ENCODE data around the gene TAF1C.

The TAF1C gene

GRCh38 chr16:84144209-84144858 is 42.5 kb downstream of the TAF1C start:
- H3K27me3 Mint-ChIP-seq (ENCODE audit: low read depth) = peaks cover 6% of the 10 kb centered on the region
- peak overlapping the region; percentile 97 to 100 (median 98) for H3K4me3 Mint-ChIP-seq
- H3K9me3 Mint-ChIP-seq = no peaks in the 10 kb centered on the region
- peak overlapping the region; percentile 74 to 86 (median 85) for H3K27ac Mint-ChIP-seq
- H3K36me3 Mint-ChIP-seq (ENCODE audit: low read depth) = peaks cover 14% of the 10 kb centered on the region
- H3K4me1 Mint-ChIP-seq = peaks cover 19% of the 10 kb centered on the region
- no peak for TF ChIP-seq CTCF (IDR thresholded peaks at IDR 0.05; ENCODE audit: unreplicated experiment in 3 of 3)

DNA sequence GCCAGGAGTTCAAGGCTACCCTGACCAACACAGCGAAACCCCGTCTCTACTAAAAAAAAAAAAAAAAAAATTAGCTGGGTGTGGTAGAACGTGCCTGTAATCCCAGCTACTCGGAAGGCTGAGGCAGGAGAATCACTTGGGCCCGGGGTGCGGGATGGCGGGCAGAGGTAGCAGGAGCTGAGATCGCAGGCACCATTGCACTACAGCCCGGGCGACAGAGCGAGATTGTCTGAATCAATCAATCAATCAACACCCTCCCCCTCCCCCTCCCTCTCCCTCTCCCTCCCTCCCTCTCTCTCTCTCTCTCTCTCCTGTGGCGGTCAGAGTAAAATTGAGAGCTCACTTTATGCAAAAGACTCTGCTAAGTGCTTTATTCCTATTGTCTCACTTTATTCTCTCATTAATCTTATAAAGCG is 43.1 kb downstream of the TAF1C start:
- Mint-ChIP-seq H3K4me3 (peak overlapping the region; percentile 97 to 100 (median 98)), H3K9me3 (no peaks in the 10 kb centered on the region), H3K27ac (peak overlapping the region; percentile 74 to 86 (median 85)), H3K27me3 (ENCODE audit: low read depth) (peaks cover 6% of the 10 kb centered on the region), H3K4me1 (peaks cover 25% of the 10 kb centered on the region), H3K36me3 (ENCODE audit: low read depth) (peaks cover 14% of the 10 kb centered on the region)
- TF ChIP-seq CTCF (IDR thresholded peaks at IDR 0.05; ENCODE audit: unreplicated experiment in 3 of 3) = no peak

DNA sequence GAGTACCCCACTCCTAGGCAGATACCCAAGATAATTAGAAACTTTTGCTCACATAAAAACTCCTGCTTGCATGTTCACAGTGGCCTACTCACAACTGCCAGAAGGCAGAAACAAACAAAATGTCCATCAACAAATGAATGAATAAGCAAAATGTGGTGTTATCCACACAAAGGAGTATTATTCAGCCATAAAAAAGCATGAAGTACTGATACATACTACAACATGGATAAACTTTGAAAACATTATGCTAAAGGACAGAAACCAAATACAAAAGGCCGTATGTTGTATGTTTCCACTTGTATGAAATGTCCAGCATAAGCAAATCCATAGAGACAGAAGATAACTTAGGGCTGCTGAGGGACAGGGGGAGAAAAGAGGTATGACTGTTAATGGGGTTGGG is 43.8 kb downstream of the TAF1C start:
- peak overlapping the region in 1 of 3 experiments; percentile 31 for H3K27ac Mint-ChIP-seq
- TF ChIP-seq CTCF (IDR thresholded peaks at IDR 0.05; ENCODE audit: unreplicated experiment in 3 of 3) = no peak

DNA sequence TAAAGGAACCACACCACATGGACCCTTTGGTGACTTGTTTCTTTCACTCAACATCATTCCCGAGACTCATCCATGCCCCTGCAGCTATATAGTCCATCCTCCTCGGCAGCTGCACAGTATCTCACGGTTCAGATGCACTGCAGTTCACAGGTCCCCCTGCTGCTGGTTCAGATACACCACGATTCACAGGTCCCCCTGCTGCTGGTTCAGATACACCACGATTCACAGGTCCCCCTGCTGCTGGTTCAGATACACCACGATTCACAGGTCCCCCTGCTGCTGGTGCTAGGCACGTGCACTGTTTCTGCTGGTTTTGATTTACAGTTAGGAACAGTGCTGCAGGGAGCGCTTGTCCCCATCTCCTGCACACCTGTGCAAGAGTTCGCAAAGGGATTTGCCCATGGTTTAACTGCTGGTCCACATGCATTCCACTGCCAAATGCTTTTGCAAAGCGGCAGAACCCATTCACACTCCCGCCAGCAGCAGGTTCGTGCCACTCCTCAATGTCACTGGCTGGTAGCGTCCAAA is 45.6 kb downstream of the TAF1C start:
- Mint-ChIP-seq H3K36me3 (ENCODE audit: low read depth) (peaks cover 14% of the 10 kb centered on the region), H3K27me3 (ENCODE audit: low read depth) (no peaks in the 10 kb centered on the region), H3K27ac (no peak overlapping the region), H3K9me3 (no peaks in the 10 kb centered on the region), H3K4me3 (no peak overlapping the region), H3K4me1 (peaks cover 44% of the 10 kb centered on the region)
- no peak for TF ChIP-seq CTCF (IDR thresholded peaks at IDR 0.05; ENCODE audit: unreplicated experiment in 3 of 3)

More for the DNA sequence above, 43.8 kb downstream of the TAF1C start:
- H3K9me3 Mint-ChIP-seq = no peaks in the 10 kb centered on the region
- H3K27me3 Mint-ChIP-seq (ENCODE audit: low read depth) = peaks cover 5% of the 10 kb centered on the region
- peaks cover 28% of the 10 kb centered on the region for H3K4me1 Mint-ChIP-seq
- peaks cover 14% of the 10 kb centered on the region for H3K36me3 Mint-ChIP-seq (ENCODE audit: low read depth)
- peak overlapping the region; percentile 97 to 100 (median 98) for H3K4me3 Mint-ChIP-seq

DNA sequence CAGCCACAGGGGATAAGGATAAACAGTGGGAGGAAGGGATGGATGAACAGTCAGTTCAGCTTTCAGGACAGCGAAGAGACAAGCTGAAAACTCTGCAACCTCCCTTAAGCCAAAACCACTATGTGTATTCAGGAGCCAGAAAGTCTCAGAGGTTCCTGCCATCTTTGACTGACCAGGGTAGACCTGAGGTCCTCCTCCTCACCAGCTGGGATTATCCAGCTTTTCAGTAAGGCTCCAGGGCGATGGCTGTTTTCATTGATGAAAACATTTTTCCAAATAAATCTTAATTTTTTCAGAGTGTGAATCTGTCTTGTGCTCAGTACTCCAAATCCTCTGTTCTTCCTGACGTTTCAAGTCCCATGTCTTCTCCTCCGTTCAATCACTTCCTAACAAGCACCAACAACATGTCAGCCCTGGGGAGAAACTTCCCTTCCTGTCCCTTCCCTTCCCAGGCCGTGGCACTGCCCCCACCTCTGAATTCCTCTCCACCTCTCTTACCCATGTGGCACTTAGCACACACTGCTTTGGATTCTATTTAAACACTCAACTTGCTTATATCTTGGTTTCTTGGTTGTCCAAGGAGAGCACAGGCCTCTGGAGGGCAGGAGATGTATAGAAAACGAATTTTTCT is 47.1 kb downstream of the TAF1C start:
- no peak for TF ChIP-seq CTCF (IDR thresholded peaks at IDR 0.05; ENCODE audit: unreplicated experiment in 3 of 3)
- Mint-ChIP-seq H3K4me3 (peak overlapping the region in 2 of 3 experiments; percentile 45), H3K36me3 (ENCODE audit: low read depth) (peaks cover 18% of the 10 kb centered on the region), H3K9me3 (no peaks in the 10 kb centered on the region), H3K27me3 (ENCODE audit: low read depth) (no peaks in the 10 kb centered on the region), H3K4me1 (peaks cover 46% of the 10 kb centered on the region), H3K27ac (peak overlapping the region; percentile 12 to 87 (median 17))

Data from nephron (organoid).